HTR-8/SVneo (cell line): ENCODE data around the gene DHH.

ENCODE experiments used
- DNase-seq: peaks from one replicate; pipeline ENCODE4 v3.0.0; 2011; ENCODE audit warnings: low spot score, mixed read lengths; ENCODE audit not compliant: insufficient read length
- FAIRE-seq: peaks from 2 replicates; lab custom pipeline; 2011; peaks lifted over from hg19 to GRCh38; lab: Jason Lieb, UNC

DHH gene

GRCh38 chr12:49037111-49037946 lies 57.3 kb downstream of the DHH start:
- FAIRE-seq: no peak

More at GRCh38 chr12:49037111-49037946, 57.3 kb downstream of the DHH start:
- no peak for DNase-seq
